DOHH2 (cell line): Measurements from ENCODE around the gene SPDYE2B.
"Not testable (repeated sequence)": the region's sequence is repeated elsewhere in the genome, so short reads cannot be mapped to it uniquely, and the experiment has no call there.

Experiments
- CTCF ChIP-seq: fragments of 200-600 bp; sonication (generic); IDR thresholded peaks from one replicate; pipeline ENCODE4 v1.5.1; 2014; ENCODE audit warnings: antibody characterized with exemption, mild to moderate bottlenecking, low read depth, low read length; ENCODE audit not compliant: poor library complexity, severe bottlenecking
- EZH2phosphoT487 ChIP-seq: fragments of 200-600 bp; sonication (generic); IDR thresholded peaks from 2 replicates; pipeline ENCODE4 v1.6.1; 2017; ENCODE audit warnings: borderline replicate concordance, mild to moderate bottlenecking, antibody characterized with exemption, low read length, moderate library complexity, mixed read lengths

DNA sequence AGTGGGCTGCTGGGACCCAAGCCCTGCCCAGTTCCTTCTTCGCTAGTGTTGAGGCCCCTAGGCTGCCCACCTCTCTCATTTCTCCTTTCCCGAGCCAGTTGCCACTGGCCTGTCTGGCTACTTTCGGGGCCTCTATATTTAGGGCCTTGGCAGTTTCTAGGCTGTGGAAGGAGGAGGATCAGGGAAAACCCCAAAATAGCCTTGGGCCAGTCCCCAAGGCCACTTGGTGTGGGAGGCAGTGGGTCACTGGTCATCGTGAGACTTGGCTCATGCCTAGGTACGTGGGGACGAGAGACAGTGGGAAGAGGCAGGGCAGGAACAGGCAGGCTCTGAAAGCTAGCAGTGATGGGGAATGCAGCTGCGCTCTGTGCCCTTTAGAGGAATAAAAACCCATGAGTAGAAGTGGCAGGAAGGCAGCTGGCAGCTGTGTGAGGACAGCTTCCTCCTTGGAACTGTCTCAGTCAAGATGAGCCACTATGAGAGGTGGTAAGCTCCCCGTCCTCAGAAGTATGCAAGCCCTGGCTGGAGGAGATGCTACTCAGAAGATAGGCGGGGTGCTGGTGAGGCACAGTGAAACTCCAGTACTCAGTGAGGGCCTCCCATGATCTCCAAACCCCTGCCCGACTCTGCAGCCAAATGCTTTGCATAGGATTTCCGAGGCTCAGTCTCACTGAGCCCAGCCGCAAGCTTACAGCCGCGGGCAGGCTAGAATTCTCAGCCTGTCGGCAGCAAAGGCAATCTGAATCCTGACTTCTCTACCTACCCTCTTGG, 36.4 kb upstream of the SPDYE2B start:
- TF ChIP-seq CTCF, EZH2phosphoT487: not testable (repeated sequence)
